OCI-LY1 (cell line): ENCODE results near the gene EVL.
A peak's percentile ranks its signal among the peaks of the same experiment; 100 is the strongest.

Experiments
- H2AFZ ChIP-seq: fragments of 200-600 bp; sonication (generic), shearing (Covaris generic); 2 replicates; pipeline ENCODE4 v1.6.0; 2014; ENCODE audit warnings: antibody characterized with exemption, mild to moderate bottlenecking, low read length
- H3F3A ChIP-seq: fragments of 200-600 bp; sonication (generic), shearing (Covaris generic); 2 replicates; pipeline ENCODE4 v1.6.0; 2014; ENCODE audit warnings: mild to moderate bottlenecking, antibody characterized with exemption, low read length, moderate library complexity; ENCODE audit not compliant: insufficient read depth
- H3K27ac ChIP-seq: fragments of 200-600 bp; sonication (generic); 2 replicates; pipeline ENCODE4 v1.5.1; 2014; ENCODE audit warnings: low read length, mixed run types, mild to moderate bottlenecking, low read depth; ENCODE audit not compliant: poor library complexity, severe bottlenecking
- H3K27me3 ChIP-seq: fragments of 200-600 bp; sonication (generic); 2 replicates; pipeline ENCODE4 v1.6.0; 2014; ENCODE audit warnings: antibody characterized with exemption, mild to moderate bottlenecking, low read length, moderate library complexity; ENCODE audit not compliant: insufficient read depth
- H3K36me3 ChIP-seq: fragments of 200-600 bp; sonication (generic); 2 replicates; pipeline ENCODE4 v1.6.1; 2014; ENCODE audit warnings: mild to moderate bottlenecking, antibody characterized with exemption, low read length, moderate library complexity, mixed read lengths; ENCODE audit not compliant: insufficient read depth
- H3K4me1 ChIP-seq: fragments of 200-600 bp; sonication (generic); 2 replicates; pipeline ENCODE4 v1.5.1; 2014; ENCODE audit warnings: mild to moderate bottlenecking, low read length, moderate library complexity; ENCODE audit not compliant: insufficient read depth, severe bottlenecking
- H3K4me2 ChIP-seq: fragments of 200-600 bp; sonication (generic), shearing (Covaris generic); 2 replicates; pipeline ENCODE4 v1.6.1; 2014; ENCODE audit warnings: low read length
- H3K4me3 ChIP-seq: fragments of 200-600 bp; sonication (generic); 2 replicates; pipeline ENCODE4 v1.5.1; 2014; ENCODE audit warnings: low read length, low read depth, mild to moderate bottlenecking, mixed read lengths; ENCODE audit not compliant: poor library complexity, severe bottlenecking
- H3K79me2 ChIP-seq: fragments of 200-600 bp; shearing (Covaris generic); 2 replicates; pipeline ENCODE4 v1.6.1; 2016; ENCODE audit warnings: mixed run types, low read length, mixed read lengths; ENCODE audit not compliant: insufficient read depth
- H3K9ac ChIP-seq: fragments of 200-600 bp; sonication (generic), shearing (Covaris generic); 2 replicates; pipeline ENCODE4 v1.6.1; 2014; ENCODE audit warnings: mild to moderate bottlenecking, low read length, mixed read lengths
- H3K9me2 ChIP-seq: fragments of 200-600 bp; sonication (generic), shearing (Covaris generic); 2 replicates; pipeline ENCODE4 v1.6.1; 2014; ENCODE audit warnings: low read depth, mild to moderate bottlenecking, low read length, mixed read lengths
- H3K9me3 ChIP-seq: fragments of 200-600 bp; shearing (Covaris generic); 2 replicates; pipeline ENCODE4 v1.6.1; 2014; ENCODE audit warnings: low read length, mixed read lengths
- H4K20me1 ChIP-seq: fragments of 200-600 bp; sonication (generic), shearing (Covaris generic); 2 replicates; pipeline ENCODE4 v1.6.0; 2016; ENCODE audit warnings: mild to moderate bottlenecking, low read length; ENCODE audit not compliant: insufficient read depth
- EZH2 ChIP-seq: fragments of 200-600 bp; sonication (generic), shearing (Covaris generic); IDR thresholded peaks from 2 replicates; pipeline ENCODE4 v1.8.0; 2017; ENCODE audit warnings: borderline replicate concordance, mixed run types, mild to moderate bottlenecking, antibody characterized with exemption, low read length, moderate library complexity, mixed read lengths
- TF ChIP-seq, protein P1 (sequence below): fragments of 200-600 bp; sonication (generic), shearing (Covaris generic); IDR thresholded peaks from 2 replicates; pipeline ENCODE4 v1.5.1; 2017; ENCODE audit warnings: mild to moderate bottlenecking, antibody characterized with exemption, low read length, moderate library complexity, mixed read lengths

The EVL gene

DNA sequence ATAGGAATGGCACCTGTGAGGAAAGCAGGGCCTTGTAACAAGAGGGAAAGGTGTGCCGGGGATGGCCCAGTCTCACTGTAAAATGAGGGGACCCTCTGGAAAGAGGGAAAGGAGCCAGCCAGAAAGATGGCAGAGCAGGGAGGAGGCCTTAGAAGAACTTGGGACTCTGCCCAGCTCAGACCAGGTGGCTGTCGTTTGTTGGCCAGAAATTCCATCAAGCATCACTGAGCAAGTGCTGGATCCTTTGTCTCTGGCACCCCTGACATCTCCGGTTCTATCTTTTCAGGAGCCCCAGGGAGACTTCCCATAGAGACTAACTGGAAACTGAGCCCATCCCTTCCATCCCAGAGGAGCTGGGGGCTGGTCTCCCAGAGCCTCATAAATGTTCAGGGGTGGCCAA, 50.9 kb downstream of the EVL start:
- no peaks in the 10 kb centered on the region for H3F3A ChIP-seq
- no peak overlapping the region for H3K27ac ChIP-seq

DNA sequence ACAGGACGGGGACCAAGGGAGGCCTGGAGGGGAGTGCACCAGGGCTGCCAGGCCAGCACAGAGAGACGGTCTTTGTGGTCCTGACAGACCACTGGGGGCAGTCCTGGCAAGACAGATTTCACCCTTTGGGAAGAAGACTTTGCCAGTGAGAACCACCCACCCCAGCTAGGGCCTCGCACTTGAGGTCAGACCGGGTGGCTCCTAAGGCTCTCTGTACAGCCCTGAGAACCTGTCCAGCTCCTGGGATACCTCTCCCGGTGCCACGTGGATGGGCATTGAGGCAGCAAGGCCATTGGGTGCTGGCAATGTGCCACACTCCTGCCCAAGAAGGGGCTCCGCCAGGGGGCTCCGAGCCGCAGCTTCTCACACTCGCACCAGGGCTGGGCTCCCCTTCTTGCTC, 51.8 kb downstream of the EVL start:
- Histone ChIP-seq H3K9ac (no peak overlapping the region), H2AFZ (no peak overlapping the region), H3K36me3 (0 out of 2 replicates have a peak, but pooled peaks cover 6% of the 10 kb centered on the region), H3K9me2 (no peaks in the 10 kb centered on the region), H3K9me3 (no peaks in the 10 kb centered on the region), H3F3A (no peaks in the 10 kb centered on the region), H4K20me1 (no peaks in the 10 kb centered on the region), H3K4me3 (no peak overlapping the region), H3K79me2 (no peaks in the 10 kb centered on the region), H3K27ac (no peak overlapping the region), H3K27me3 (no peaks in the 10 kb centered on the region), H3K4me2 (no peak overlapping the region), H3K4me1 (no peaks in the 10 kb centered on the region)
- TF ChIP-seq, protein P1, sequence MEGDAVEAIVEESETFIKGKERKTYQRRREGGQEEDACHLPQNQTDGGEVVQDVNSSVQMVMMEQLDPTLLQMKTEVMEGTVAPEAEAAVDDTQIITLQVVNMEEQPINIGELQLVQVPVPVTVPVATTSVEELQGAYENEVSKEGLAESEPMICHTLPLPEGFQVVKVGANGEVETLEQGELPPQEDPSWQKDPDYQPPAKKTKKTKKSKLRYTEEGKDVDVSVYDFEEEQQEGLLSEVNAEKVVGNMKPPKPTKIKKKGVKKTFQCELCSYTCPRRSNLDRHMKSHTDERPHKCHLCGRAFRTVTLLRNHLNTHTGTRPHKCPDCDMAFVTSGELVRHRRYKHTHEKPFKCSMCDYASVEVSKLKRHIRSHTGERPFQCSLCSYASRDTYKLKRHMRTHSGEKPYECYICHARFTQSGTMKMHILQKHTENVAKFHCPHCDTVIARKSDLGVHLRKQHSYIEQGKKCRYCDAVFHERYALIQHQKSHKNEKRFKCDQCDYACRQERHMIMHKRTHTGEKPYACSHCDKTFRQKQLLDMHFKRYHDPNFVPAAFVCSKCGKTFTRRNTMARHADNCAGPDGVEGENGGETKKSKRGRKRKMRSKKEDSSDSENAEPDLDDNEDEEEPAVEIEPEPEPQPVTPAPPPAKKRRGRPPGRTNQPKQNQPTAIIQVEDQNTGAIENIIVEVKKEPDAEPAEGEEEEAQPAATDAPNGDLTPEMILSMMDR = no peak
- TF ChIP-seq EZH2 = no peak

More for the DNA sequence above, 50.9 kb downstream of the EVL start:
- H3K4me2 ChIP-seq = no peak overlapping the region
- H3K79me2 ChIP-seq = no peaks in the 10 kb centered on the region
- H2AFZ ChIP-seq = no peak overlapping the region
- no peak overlapping the region for H3K4me3 ChIP-seq
- H3K36me3 ChIP-seq = 0 out of 2 replicates have a peak, but pooled peaks cover 6% of the 10 kb centered on the region
- H3K4me1 ChIP-seq = no peaks in the 10 kb centered on the region
- no peaks in the 10 kb centered on the region for H4K20me1 ChIP-seq
- TF ChIP-seq EZH2 = no peak
- TF ChIP-seq, protein P1 = no peak
- no peaks in the 10 kb centered on the region for H3K9me3 ChIP-seq
- H3K27me3 ChIP-seq = no peaks in the 10 kb centered on the region
- H3K9ac ChIP-seq = no peak overlapping the region
- no peaks in the 10 kb centered on the region for H3K9me2 ChIP-seq

DNA sequence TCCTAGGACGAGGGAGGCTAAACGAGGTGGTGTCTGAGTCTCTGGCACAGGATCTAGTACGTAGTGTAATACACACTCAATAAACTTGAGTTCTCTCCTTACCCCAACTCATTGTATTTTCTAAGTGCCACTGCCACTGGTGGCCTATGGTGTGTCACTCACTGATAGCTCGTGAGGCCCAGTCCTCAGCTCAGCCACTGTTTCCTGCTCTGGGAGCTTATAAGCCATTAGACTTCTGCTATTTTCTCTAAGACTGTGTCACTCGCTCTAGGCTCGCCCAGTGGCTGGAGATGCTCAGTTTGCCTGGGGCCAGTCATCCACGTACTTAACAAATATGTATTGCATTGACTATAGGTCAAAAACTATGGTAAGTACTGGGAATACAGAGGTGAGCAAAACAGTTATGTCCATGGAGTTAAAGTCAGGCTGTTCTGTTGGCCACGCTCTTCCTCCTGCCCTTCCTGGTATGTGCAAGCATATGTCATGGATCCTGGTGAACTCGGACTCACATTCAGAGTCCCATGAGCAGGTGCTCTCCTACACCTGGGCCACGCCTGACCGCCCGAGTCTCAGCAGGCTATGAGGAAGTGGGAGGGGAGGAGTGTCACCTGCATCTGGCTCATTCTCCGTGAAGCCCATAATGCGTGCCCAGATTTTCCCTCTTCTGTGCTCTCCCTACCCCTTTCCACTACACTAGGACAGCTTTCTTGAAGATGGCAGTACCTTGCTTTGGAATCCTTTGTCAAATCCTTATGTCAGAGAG, 52.6 kb downstream of the EVL start:
- Histone ChIP-seq H3K4me2 (no peak overlapping the region), H3F3A (no peaks in the 10 kb centered on the region), H3K9me3 (no peaks in the 10 kb centered on the region), H3K79me2 (no peaks in the 10 kb centered on the region), H3K27me3 (no peaks in the 10 kb centered on the region), H2AFZ (no peak overlapping the region), H3K27ac (peak overlapping the region; percentile 6), H3K9me2 (no peaks in the 10 kb centered on the region), H4K20me1 (no peaks in the 10 kb centered on the region), H3K36me3 (0 out of 2 replicates have a peak, but pooled peaks cover 6% of the 10 kb centered on the region), H3K4me3 (no peak overlapping the region), H3K9ac (no peak overlapping the region), H3K4me1 (no peaks in the 10 kb centered on the region)
- TF ChIP-seq, protein P1 = no peak
- TF ChIP-seq EZH2 = no peak
